ENCODE data around the gene SENP1.

DNA sequence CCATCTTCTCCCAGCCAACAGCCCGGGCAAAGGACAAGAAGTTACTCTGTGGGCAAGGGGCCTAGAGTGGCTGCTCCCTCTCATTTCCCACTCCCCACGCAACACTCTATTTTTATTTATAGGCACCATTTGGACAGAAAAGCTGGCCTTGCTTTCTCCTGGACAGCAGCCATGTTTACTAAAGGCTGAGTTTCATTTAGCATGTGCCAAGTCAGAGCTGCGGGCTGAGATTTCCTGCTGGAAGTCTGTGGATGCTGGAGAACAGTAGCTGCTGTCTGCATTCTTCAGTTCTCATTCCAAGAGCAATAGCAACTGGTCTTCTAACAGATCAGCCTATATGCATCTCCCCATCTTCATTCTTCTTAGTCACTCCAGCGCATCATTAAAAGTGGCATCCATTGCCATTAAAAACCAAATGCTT lies 109.9 kb downstream of the SENP1 start:
- TF ChIP-seq, protein P1, sequence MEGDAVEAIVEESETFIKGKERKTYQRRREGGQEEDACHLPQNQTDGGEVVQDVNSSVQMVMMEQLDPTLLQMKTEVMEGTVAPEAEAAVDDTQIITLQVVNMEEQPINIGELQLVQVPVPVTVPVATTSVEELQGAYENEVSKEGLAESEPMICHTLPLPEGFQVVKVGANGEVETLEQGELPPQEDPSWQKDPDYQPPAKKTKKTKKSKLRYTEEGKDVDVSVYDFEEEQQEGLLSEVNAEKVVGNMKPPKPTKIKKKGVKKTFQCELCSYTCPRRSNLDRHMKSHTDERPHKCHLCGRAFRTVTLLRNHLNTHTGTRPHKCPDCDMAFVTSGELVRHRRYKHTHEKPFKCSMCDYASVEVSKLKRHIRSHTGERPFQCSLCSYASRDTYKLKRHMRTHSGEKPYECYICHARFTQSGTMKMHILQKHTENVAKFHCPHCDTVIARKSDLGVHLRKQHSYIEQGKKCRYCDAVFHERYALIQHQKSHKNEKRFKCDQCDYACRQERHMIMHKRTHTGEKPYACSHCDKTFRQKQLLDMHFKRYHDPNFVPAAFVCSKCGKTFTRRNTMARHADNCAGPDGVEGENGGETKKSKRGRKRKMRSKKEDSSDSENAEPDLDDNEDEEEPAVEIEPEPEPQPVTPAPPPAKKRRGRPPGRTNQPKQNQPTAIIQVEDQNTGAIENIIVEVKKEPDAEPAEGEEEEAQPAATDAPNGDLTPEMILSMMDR (IDR thresholded peaks at IDR 0.05), result no peak
- TF ChIP-seq POLR2A (IDR thresholded peaks at IDR 0.05), result no peak
